Measurements from ENCODE around the gene ERVV-1.
"Not testable (repeated sequence)": the region's sequence is repeated elsewhere in the genome, so short reads cannot be mapped to it uniquely, and the experiment has no call there.

The ERVV-1 gene

DNA sequence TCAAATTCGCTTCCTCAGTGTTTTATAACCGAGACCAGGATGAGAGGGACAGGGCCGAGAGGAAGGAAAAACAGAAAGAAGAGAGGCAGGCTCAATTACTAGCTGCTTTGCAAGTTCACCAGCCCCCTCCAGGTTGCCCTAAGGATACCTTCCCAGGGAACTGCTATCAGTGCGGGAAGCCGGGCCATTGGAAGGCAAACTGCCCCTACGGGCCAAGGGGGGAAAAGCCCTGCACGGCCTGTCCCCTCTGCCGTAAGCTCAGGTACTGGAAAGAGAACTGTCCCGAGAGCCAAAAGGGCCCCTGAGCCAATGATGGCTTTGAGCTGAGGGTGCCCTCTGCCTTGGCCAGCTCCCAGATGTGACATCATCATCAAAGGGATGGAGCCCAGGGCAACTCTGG lies 3.2 kb upstream of the ERVV-1 start:
- no peak for DNase-seq (ENCODE audit: extremely low spot score)
- no peak for TF ChIP-seq TARDBP (IDR thresholded peaks at IDR 0.05)
- TF ChIP-seq SP1 (IDR thresholded peaks at IDR 0.05): no peak
- ChIA-PET POLR2A (no interaction called here), CTCF (no interaction called here)

DNA sequence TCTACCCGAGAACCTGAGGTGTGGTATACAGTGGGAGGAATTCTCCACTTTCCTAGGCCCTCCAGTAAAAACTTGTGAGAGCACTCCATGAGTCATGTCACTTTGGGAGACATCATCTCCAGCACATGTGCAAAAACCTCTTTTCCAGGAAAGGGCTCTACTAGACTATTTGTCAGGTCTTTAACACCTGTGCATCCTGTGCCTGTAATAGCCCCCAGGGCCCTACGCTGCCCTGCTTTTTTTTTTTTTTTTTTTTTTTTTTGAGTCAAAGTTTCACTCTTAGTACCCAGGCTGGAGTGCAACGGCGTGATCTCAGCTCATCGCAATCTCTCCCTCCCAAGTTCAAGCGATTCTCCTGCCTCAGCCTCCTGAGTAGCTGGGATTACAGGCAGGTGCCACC lies 1.7 kb upstream of the ERVV-1 start:
- no peak for DNase-seq (ENCODE audit: extremely low spot score)
- CTCF ChIA-PET: no interaction called here
- no peak for TF ChIP-seq ELF4 (IDR thresholded peaks at IDR 0.05)
- TF ChIP-seq ARNT (IDR thresholded peaks at IDR 0.05): no peak
- TF ChIP-seq BHLHE40 (IDR thresholded peaks at IDR 0.05; ENCODE audit: borderline replicate concordance): no peak
- no peak for TF ChIP-seq FOXK2 (IDR thresholded peaks at IDR 0.05)
- TF ChIP-seq LEF1 (IDR thresholded peaks at IDR 0.05; ENCODE audit: borderline replicate concordance): no peak
- TF ChIP-seq HDGF (IDR thresholded peaks at IDR 0.05; ENCODE audit: borderline replicate concordance): no peak
- TF ChIP-seq CTBP1 (IDR thresholded peaks at IDR 0.05; ENCODE audit: borderline replicate concordance): no peak
- POLR2A ChIA-PET: no interaction called here

DNA sequence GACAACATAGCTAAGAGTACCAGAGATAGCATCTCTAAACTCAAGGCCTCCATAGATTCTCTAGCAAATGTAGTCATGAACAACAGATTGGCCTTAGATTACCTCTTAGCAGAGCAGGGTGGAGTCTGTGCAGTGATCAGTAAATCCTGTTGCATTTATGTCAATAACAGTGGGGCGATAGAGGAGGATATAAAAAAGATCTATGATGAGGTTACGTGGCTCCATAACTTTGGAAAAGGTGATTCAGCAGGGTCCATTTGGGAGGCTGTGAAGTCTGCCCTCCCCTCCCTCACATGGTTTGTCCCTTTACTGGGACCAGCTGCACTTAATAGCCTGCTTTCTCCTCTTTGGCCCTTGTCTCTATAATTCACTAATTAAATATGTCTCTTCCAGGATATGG lies 1.4 kb downstream of the ERVV-1 start:
- CTCF ChIA-PET: no interaction called here
- no peak for TF ChIP-seq SP1 (IDR thresholded peaks at IDR 0.05)
- TF ChIP-seq NFRKB (IDR thresholded peaks at IDR 0.05): no peak
- TF ChIP-seq FOXA1 (IDR thresholded peaks at IDR 0.05): no peak
- no peak for TF ChIP-seq SUZ12 (IDR thresholded peaks at IDR 0.05)
- TF ChIP-seq TARDBP (IDR thresholded peaks at IDR 0.05): no peak
- no peak for TF ChIP-seq LEF1 (IDR thresholded peaks at IDR 0.05; ENCODE audit: borderline replicate concordance)
- TF ChIP-seq ZNF384 (IDR thresholded peaks at IDR 0.05): no peak
- no peak for TF ChIP-seq BHLHE40 (IDR thresholded peaks at IDR 0.05; ENCODE audit: borderline replicate concordance)
- POLR2A ChIA-PET: no interaction called here
- DNase-seq (ENCODE audit: extremely low spot score): no peak

DNA sequence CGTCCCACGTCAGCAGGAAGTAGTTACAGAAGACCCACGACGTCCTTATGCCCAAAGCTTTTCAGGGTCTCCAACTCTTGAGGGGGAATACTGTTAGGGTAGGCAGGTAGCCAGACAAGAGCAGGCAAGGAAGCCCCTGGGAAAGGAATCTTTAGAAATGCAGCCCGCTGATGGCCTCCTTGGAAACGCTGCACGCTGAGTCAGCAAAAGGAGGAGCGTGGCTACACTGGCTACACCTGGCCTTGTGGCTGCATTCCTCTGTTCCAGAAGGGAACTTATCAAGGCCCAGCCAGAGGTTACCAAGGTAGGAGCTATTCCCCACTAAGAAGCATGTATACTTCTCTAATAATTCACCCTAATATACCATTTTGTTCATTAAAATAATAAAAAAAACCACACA lies 2.0 kb downstream of the ERVV-1 start:
- TF ChIP-seq FOXM1 (IDR thresholded peaks at IDR 0.05; ENCODE audit: borderline replicate concordance) (no peak), SUZ12 (IDR thresholded peaks at IDR 0.05) (no peak), TARDBP (IDR thresholded peaks at IDR 0.05) (no peak), ELF4 (IDR thresholded peaks at IDR 0.05) (no peak), BHLHE40 (IDR thresholded peaks at IDR 0.05; ENCODE audit: borderline replicate concordance) (no peak), HDGF (IDR thresholded peaks at IDR 0.05; ENCODE audit: borderline replicate concordance) (no peak), ARNT (IDR thresholded peaks at IDR 0.05) (no peak), L3MBTL2 (conservative IDR thresholded peaks at IDR 0.05) (no peak), SP1 (IDR thresholded peaks at IDR 0.05) (no peak), CTBP1 (IDR thresholded peaks at IDR 0.05; ENCODE audit: borderline replicate concordance) (no peak)

DNA sequence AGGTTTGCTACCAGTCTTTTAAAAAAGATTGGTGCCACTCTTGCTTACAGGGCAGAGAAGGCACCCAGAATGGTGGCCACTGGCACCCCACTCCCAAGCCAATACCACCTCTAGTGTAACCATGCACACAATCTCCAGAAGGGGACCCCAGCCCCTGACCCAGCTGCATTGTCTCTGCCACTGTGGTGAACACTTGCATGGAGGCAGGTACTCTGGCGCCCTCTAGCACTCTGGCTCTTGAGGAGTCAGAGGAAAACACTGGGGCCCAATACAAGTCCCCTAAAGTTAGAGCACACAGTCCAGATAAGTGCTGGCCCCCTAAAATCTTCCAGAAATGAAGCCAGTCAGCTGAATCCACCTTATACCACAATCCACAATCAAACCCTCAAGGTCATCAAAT lies 6.0 kb downstream of the ERVV-1 start:
- TF ChIP-seq SUZ12 (IDR thresholded peaks at IDR 0.05): no peak
- CTCF ChIA-PET: no interaction called here
- POLR2A ChIA-PET: no interaction called here
- no peak for DNase-seq (ENCODE audit: extremely low spot score)

More for the DNA sequence above, 2.0 kb downstream of the ERVV-1 start:
- DNase-seq (ENCODE audit: extremely low spot score): no peak
- POLR2A ChIA-PET: no interaction called here
- CTCF ChIA-PET: no interaction called here

DNA sequence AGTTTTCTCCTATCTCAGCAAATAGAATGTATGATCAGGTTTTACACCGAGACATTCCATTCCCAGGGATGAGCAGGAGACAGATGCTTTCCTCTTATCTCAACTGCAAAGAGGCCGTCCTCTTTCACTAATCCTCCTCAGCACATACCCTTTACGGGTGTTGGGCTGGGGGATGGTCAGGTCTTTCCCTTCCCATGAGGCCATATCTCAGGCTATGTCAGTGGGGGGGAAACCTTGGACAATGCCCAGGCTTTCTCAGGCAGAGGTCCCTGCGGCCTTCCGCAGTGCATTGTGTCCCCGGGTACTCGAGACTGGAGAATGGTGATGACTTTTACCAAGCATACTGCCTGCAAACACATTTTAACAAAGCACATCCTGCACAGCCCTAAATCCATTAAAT lies 14.6 kb downstream of the ERVV-1 start:
- CTCF ChIA-PET; DNase-seq (ENCODE audit: extremely low spot score); POLR2A ChIA-PET: not testable (repeated sequence)

DNA sequence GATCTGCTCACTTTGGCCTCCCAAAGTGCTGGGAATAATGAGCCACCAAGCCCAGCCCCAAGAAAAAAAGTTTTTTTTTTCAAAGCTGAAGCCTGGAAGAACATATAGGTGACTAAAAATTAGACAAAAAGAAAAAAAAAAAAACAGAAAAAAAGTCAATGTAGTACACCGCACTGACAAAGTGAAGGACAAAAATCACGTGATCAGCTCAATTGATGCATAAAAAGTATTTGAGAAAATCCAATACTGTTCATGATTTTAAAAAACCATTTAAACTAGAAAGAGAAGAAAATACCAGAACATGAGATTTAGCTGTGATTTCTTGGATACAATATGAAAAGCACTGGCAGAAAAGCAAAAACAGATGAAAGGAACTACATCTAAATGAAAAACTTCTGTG lies 20.3 kb downstream of the ERVV-1 start:
- CTCF ChIA-PET: no interaction called here
- POLR2A ChIA-PET: no interaction called here
- no peak for DNase-seq (ENCODE audit: extremely low spot score)
- TF ChIP-seq SP1 (IDR thresholded peaks at IDR 0.05): no peak
- TF ChIP-seq NFRKB (IDR thresholded peaks at IDR 0.05): no peak
- TF ChIP-seq ARNT (IDR thresholded peaks at IDR 0.05): no peak

DNA sequence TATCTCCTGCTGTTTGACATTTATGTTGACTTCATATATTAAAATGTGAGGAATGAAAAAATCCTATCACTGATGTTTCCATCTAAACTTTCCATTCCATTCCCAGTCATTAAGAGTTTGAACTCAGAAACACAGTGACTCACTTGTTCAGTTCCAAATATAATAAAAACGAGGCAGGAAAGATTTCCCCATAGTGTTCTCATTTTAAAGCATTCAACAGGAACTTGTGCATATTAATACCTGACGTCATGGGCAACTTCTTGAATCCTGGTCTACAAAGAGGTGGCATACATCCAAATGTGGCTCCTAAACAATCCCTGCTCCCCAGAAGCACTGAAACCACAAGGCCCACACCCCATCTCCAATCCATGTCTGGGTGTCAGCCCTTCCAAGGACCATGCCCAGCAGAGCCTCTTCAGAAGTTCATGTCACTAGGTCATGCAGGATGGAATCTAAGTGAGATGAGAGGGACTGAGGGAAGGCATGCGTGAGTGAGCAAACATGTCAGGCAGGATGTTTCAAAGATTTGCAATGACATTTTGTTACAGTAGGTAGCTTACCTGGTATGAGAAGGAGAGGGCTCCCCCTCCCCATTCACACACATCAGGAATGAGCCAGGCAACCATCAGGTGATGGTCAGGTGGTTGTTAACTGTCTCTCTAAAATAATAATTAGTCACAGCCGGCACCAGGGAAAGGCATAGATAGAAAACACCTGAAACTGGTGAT lies 21.4 kb downstream of the ERVV-1 start:
- TF ChIP-seq SUZ12 (IDR thresholded peaks at IDR 0.05): no peak
- TF ChIP-seq ELF4 (IDR thresholded peaks at IDR 0.05): no peak
- no peak for TF ChIP-seq FOXA1 (IDR thresholded peaks at IDR 0.05)
- TF ChIP-seq HDGF (IDR thresholded peaks at IDR 0.05; ENCODE audit: borderline replicate concordance): no peak
- no peak for TF ChIP-seq NFRKB (IDR thresholded peaks at IDR 0.05)
- TF ChIP-seq CTBP1 (IDR thresholded peaks at IDR 0.05; ENCODE audit: borderline replicate concordance): no peak
- no peak for TF ChIP-seq FOXK2 (IDR thresholded peaks at IDR 0.05)
- no peak for TF ChIP-seq ZNF384 (IDR thresholded peaks at IDR 0.05)
- TF ChIP-seq L3MBTL2 (conservative IDR thresholded peaks at IDR 0.05): no peak
- TF ChIP-seq BHLHE40 (IDR thresholded peaks at IDR 0.05; ENCODE audit: borderline replicate concordance): no peak
- TF ChIP-seq SP1 (IDR thresholded peaks at IDR 0.05): no peak
- no peak for TF ChIP-seq FOXM1 (IDR thresholded peaks at IDR 0.05; ENCODE audit: borderline replicate concordance)
- TF ChIP-seq TARDBP (IDR thresholded peaks at IDR 0.05): no peak
- TF ChIP-seq, protein P1, sequence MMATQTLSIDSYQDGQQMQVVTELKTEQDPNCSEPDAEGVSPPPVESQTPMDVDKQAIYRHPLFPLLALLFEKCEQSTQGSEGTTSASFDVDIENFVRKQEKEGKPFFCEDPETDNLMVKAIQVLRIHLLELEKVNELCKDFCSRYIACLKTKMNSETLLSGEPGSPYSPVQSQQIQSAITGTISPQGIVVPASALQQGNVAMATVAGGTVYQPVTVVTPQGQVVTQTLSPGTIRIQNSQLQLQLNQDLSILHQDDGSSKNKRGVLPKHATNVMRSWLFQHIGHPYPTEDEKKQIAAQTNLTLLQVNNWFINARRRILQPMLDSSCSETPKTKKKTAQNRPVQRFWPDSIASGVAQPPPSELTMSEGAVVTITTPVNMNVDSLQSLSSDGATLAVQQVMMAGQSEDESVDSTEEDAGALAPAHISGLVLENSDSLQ (IDR thresholded peaks at IDR 0.05): no peak
- ChIA-PET CTCF (no interaction called here), POLR2A (no interaction called here)
- no peak for DNase-seq (ENCODE audit: extremely low spot score)

Measured in HEK293T (cell line).